ENCODE data around the gene CHMP3.
"Not testable (repeated sequence)": the region's sequence is repeated elsewhere in the genome, so short reads cannot be mapped to it uniquely, and the experiment has no call there.

The CHMP3 gene

GRCh38 chr2:86507600-86507999 is 55.6 kb downstream of the CHMP3 start:
- no peak for DNase-seq (ENCODE audit: low spot score)

- DNase-seq (ENCODE audit: low spot score), result no peak
Observed at GRCh38 chr2:86500325-86501083, 62.7 kb downstream of the CHMP3 start.

- no peak for DNase-seq (ENCODE audit: low spot score)
Observed at GRCh38 chr2:86499326-86499725, 63.9 kb downstream of the CHMP3 start.

- no peak for DNase-seq (ENCODE audit: low spot score)
Observed at GRCh38 chr2:86498468-86499260, 64.6 kb downstream of the CHMP3 start.

GRCh38 chr2:86496391-86496790 is 66.9 kb downstream of the CHMP3 start:
- not testable (repeated sequence) for DNase-seq (ENCODE audit: low spot score)

- DNase-seq (ENCODE audit: low spot score), result no peak
Observed at GRCh38 chr2:86492048-86492453, 71.2 kb downstream of the CHMP3 start.

- DNase-seq (ENCODE audit: low spot score), result no peak
Observed at GRCh38 chr2:86491088-86491487, 72.2 kb downstream of the CHMP3 start.

- no peak for DNase-seq (ENCODE audit: low spot score)
Observed at GRCh38 chr2:86490245-86490644, 73.0 kb downstream of the CHMP3 start.

- no peak for DNase-seq (ENCODE audit: low spot score)
Observed at GRCh38 chr2:86489542-86489941, 73.7 kb downstream of the CHMP3 start.

GRCh38 chr2:86488561-86489250 is 74.5 kb downstream of the CHMP3 start:
- no peak for DNase-seq (ENCODE audit: low spot score)

- DNase-seq (ENCODE audit: low spot score), result no peak
Observed at GRCh38 chr2:86487062-86487461, 76.2 kb downstream of the CHMP3 start.

GRCh38 chr2:86485802-86486201 is 77.4 kb downstream of the CHMP3 start:
- DNase-seq (ENCODE audit: low spot score), result no peak

GRCh38 chr2:86485103-86485502 is 78.1 kb downstream of the CHMP3 start:
- DNase-seq (ENCODE audit: low spot score), result no peak

- DNase-seq (ENCODE audit: low spot score), result no peak
Observed at GRCh38 chr2:86484385-86484784, 78.9 kb downstream of the CHMP3 start.

- peak; percentile 27 for DNase-seq (ENCODE audit: low spot score)
Observed at GRCh38 chr2:86482034-86482433, 81.2 kb downstream of the CHMP3 start.

GRCh38 chr2:86480105-86480504 is 83.1 kb downstream of the CHMP3 start:
- DNase-seq (ENCODE audit: low spot score), result no peak

GRCh38 chr2:86477349-86477748 is 85.9 kb downstream of the CHMP3 start:
- no peak for DNase-seq (ENCODE audit: low spot score)

GRCh38 chr2:86476918-86477317 is 86.3 kb downstream of the CHMP3 start:
- no peak for DNase-seq (ENCODE audit: low spot score)

- no peak for DNase-seq (ENCODE audit: low spot score)
Observed at GRCh38 chr2:86476092-86476491, 87.2 kb downstream of the CHMP3 start.

- DNase-seq (ENCODE audit: low spot score), result no peak
Observed at GRCh38 chr2:86471637-86472036, 91.6 kb downstream of the CHMP3 start.

- DNase-seq (ENCODE audit: low spot score), result no peak
Observed at GRCh38 chr2:86470890-86471289, 92.4 kb downstream of the CHMP3 start.

GRCh38 chr2:86468162-86469033 is 94.8 kb downstream of the CHMP3 start:
- DNase-seq (ENCODE audit: low spot score), result peak; percentile 33

Data from activated CD4-positive, alpha-beta T cell treated with anti-CD3 and anti-CD28 coated beads, Interleukin-2, Interleukin-4, amounts not matched to agents 100 ng/mL and 50 ng/mL, durations not matched to agents 16 hours and 8 hours (primary cell).